AG04450 (cell line): ENCODE results near the gene ARFGEF2. TPM values are rescaled to one million over a fixed set of nuclear protein-coding genes. Genes with fewer than 3 reads are reported as not detected.

Experiments
- CTCF ChIA-PET: fragments of 300-600, 350-600 bp; formaldehyde crosslinking; extraction: SDS; loops from one replicate; lab custom pipeline; 2022; ENCODE audit warnings: antibody characterized with exemption, inconsistent platforms; lab: Charles Lee
- POLR2A ChIA-PET: fragments of 350-600 bp; formaldehyde crosslinking; extraction: SDS; loops from one replicate; lab custom pipeline; 2021; ENCODE audit warnings: antibody characterized with exemption, inconsistent platforms; lab: Yijun Ruan, JAX
- DNase-seq: peaks from one replicate; pipeline ENCODE4 v3.0.0-alpha.2; 2011; ENCODE audit warnings: low read depth, low spot score
- H3K27ac ChIP-seq: one replicate; pipeline ENCODE4 v1.5.1; 2012; ENCODE audit warnings: low read depth, low read length, control low read depth
- H3K27me3 ChIP-seq: one replicate; pipeline ENCODE4 v1.6.0; 2012; ENCODE audit warnings: low read length; ENCODE audit not compliant: control insufficient read depth, insufficient read depth
- H3K4me3 ChIP-seq: 2 replicates; pipeline ENCODE4 v1.5.1; 2011; ENCODE audit warnings: mild to moderate bottlenecking, low read depth, low read length, control low read depth
- H3K9me3 ChIP-seq: 2 replicates; pipeline ENCODE4 v1.5.1; 2012; ENCODE audit warnings: low read length; ENCODE audit not compliant: control insufficient read depth, insufficient read depth
- CTCF ChIP-seq: IDR thresholded peaks from 2 replicates; pipeline ENCODE4 v1.5.1; 2011; ENCODE audit warnings: low read depth, low read length, control low read depth, inconsistent platforms
- polyA plus RNA-seq: library from polyadenylated mRNA; depleted of rRNA; stranded (reverse); fragments of >200 nt; gene quantifications from 2 replicates; pipeline ENCODE4 v1.2.3, GENCODE V29; 2011

ARFGEF2 gene
- polyA plus RNA-seq, 1 experiment = 22.3 TPM

- ChIA-PET CTCF (interaction anchor here (0.6 to 1.4 kb wide), 2 partner anchors 330 to 1298 kb away, joined by 4 to 6 read pairs; no protein-coding TSS in a partner anchor), POLR2A (no interaction called here)
- H3K9me3 ChIP-seq = no peaks in the 10 kb centered on the region
- no peak overlapping the region for H3K4me3 ChIP-seq
- no peak for DNase-seq
- TF ChIP-seq CTCF = no peak
- no peaks in the 10 kb centered on the region for H3K27me3 ChIP-seq
- no peak overlapping the region for H3K27ac ChIP-seq
Observed at GRCh38 chr20:48951041-48951440, 29.5 kb downstream of the ARFGEF2 start.

GRCh38 chr20:48951646-48952045 is 30.1 kb downstream of the ARFGEF2 start:
- H3K27ac ChIP-seq = no peak overlapping the region
- ChIA-PET POLR2A (no interaction called here), CTCF (interaction anchor here (0.6 kb wide), 1 partner anchor 76 kb away, joined by 5 read pairs; no protein-coding TSS in a partner anchor)
- TF ChIP-seq CTCF = no peak
- H3K4me3 ChIP-seq = no peak overlapping the region
- DNase-seq = no peak
- H3K27me3 ChIP-seq = no peaks in the 10 kb centered on the region
- no peaks in the 10 kb centered on the region for H3K9me3 ChIP-seq

GRCh38 chr20:48952656-48953055 is 31.1 kb downstream of the ARFGEF2 start:
- CTCF ChIA-PET = interaction anchor here (1.6 kb wide), 1 partner anchor 47 kb away, joined by 4 read pairs; no protein-coding TSS in a partner anchor
- H3K9me3 ChIP-seq = no peaks in the 10 kb centered on the region
- H3K27me3 ChIP-seq = no peaks in the 10 kb centered on the region
- no peak for DNase-seq
- POLR2A ChIA-PET = interaction anchor here (0.7 kb wide), 1 partner anchor 1258 kb away, joined by 7 read pairs; no protein-coding TSS in a partner anchor
- no peak overlapping the region for H3K27ac ChIP-seq
- TF ChIP-seq CTCF = no peak
- no peak overlapping the region for H3K4me3 ChIP-seq

GRCh38 chr20:48953653-48954052 is 32.1 kb downstream of the ARFGEF2 start:
- Histone ChIP-seq H3K4me3 (no peak overlapping the region), H3K27me3 (no peaks in the 10 kb centered on the region), H3K27ac (no peak overlapping the region), H3K9me3 (no peaks in the 10 kb centered on the region)
- POLR2A ChIA-PET = no interaction called here
- DNase-seq = no peak
- no peak for TF ChIP-seq CTCF
- CTCF ChIA-PET = interaction anchor here (1.0 to 1.6 kb wide), 2 partner anchors 9 to 48 kb away, joined by 3 to 4 read pairs; no protein-coding TSS in a partner anchor

- CTCF ChIA-PET = no interaction called here
- H3K27me3 ChIP-seq = no peaks in the 10 kb centered on the region
- H3K27ac ChIP-seq = no peak overlapping the region
- TF ChIP-seq CTCF = no peak
- H3K4me3 ChIP-seq = no peak overlapping the region
- H3K9me3 ChIP-seq = no peaks in the 10 kb centered on the region
- DNase-seq = no peak
- POLR2A ChIA-PET = no interaction called here
Observed at GRCh38 chr20:48956052-48956451, 34.5 kb downstream of the ARFGEF2 start.
